ENCODE measurements around the gene RPP14.

- TF ChIP-seq CTCF (IDR thresholded peaks at IDR 0.05; ENCODE audit: low read depth, low read length, poor library complexity, severe bottlenecking) (no peak), EZH2phosphoT487 (IDR thresholded peaks at IDR 0.05; ENCODE audit: borderline replicate concordance, low read length) (no peak)
Measured at GRCh38 chr3:58342676-58343075, 36.6 kb downstream of the RPP14 start.

All from DOHH2 (cell line).